ENCODE measurements around the gene DPEP2NB.
A peak's percentile ranks its signal among the peaks of the same experiment; 100 is the strongest.
"Not testable (repeated sequence)": the region's sequence is repeated elsewhere in the genome, so short reads cannot be mapped to it uniquely, and the experiment has no call there.

DPEP2NB gene

GRCh38 chr16:68021490-68021889 lies 5.8 kb upstream of the DPEP2NB start:
- Histone ChIP-seq H3K9me3 (ENCODE audit: severe bottlenecking) (no peaks in the 10 kb centered on the region), H3K4me1 (ENCODE audit: insufficient read depth, poor library complexity, severe bottlenecking) (peaks cover 8% of the 10 kb centered on the region), H3K27me3 (ENCODE audit: insufficient read depth, poor library complexity, severe bottlenecking) (no peaks in the 10 kb centered on the region), H3K36me3 (ENCODE audit: low read depth) (peaks cover 25% of the 10 kb centered on the region), H3K27ac (ENCODE audit: poor library complexity, severe bottlenecking) (no peak overlapping the region), H3K4me3 (ENCODE audit: severe bottlenecking) (no peak overlapping the region)
- no peak for TF ChIP-seq CTCF (IDR thresholded peaks at IDR 0.05; ENCODE audit: poor library complexity, severe bottlenecking)
- DNase-seq (ENCODE audit: low spot score) = no peak
- ATAC-seq (ENCODE audit: low read depth) = no peak

DNA sequence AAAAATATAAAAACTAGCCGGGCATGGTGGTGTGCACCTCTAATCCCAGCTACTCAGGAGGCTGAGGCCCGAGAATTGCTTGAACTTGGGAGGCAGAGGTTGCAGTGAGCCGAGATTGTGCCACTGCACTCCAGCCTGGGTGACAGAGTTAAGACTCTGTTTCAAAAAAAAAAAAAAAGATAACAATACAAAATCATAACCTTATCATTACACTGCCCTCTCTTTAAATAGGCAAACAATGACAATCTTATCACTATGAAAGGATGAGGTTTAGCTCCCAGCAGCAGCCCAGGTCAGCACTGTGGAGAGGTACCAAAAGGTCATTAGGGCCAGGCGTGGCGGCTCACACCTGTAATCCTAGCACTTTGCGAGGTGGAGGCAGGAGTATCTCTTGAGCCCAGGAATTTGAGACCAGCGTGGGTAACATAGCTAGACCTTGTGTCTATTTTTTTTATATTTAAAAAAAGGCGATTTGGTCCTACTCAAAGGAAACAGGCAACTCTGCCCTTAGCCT lies 3.5 kb upstream of the DPEP2NB start:
- ATAC-seq (ENCODE audit: low read depth) = no peak

DNA sequence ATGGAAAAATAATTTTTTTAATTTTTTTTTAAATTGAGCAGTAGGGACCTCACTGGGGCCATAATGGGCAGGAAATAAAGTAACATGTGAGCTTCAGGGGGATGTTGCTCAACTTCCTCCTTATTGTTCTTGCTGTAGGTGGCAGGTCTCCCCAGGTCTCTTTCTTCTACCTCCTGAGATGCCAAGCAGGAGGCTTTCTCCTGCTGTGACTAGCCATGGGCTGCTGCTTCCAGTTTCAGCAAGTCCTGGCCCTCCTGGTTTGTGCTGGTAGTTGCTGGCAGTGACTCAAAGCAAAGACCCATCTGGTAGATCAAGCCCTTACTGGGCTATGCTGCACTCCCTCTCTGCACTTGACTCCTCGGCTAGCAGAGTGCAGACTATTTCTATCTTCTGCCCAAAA lies 2.3 kb downstream of the DPEP2NB start:
- no peak overlapping the region for H3K27ac ChIP-seq (ENCODE audit: poor library complexity, severe bottlenecking)
- TF ChIP-seq CTCF (IDR thresholded peaks at IDR 0.05; ENCODE audit: poor library complexity, severe bottlenecking) = no peak

More for the DNA sequence above, 3.5 kb upstream of the DPEP2NB start:
- H3K27me3 ChIP-seq (ENCODE audit: insufficient read depth, poor library complexity, severe bottlenecking) = no peaks in the 10 kb centered on the region
- DNase-seq (ENCODE audit: low spot score) = no peak
- peaks cover 6% of the 10 kb centered on the region for H3K4me1 ChIP-seq (ENCODE audit: insufficient read depth, poor library complexity, severe bottlenecking)
- H3K4me3 ChIP-seq (ENCODE audit: severe bottlenecking) = no peak overlapping the region
- no peak for TF ChIP-seq CTCF (IDR thresholded peaks at IDR 0.05; ENCODE audit: poor library complexity, severe bottlenecking)
- no peak overlapping the region for H3K27ac ChIP-seq (ENCODE audit: poor library complexity, severe bottlenecking)
- H3K9me3 ChIP-seq (ENCODE audit: severe bottlenecking) = no peaks in the 10 kb centered on the region
- H3K36me3 ChIP-seq (ENCODE audit: low read depth) = peaks cover 12% of the 10 kb centered on the region

DNA sequence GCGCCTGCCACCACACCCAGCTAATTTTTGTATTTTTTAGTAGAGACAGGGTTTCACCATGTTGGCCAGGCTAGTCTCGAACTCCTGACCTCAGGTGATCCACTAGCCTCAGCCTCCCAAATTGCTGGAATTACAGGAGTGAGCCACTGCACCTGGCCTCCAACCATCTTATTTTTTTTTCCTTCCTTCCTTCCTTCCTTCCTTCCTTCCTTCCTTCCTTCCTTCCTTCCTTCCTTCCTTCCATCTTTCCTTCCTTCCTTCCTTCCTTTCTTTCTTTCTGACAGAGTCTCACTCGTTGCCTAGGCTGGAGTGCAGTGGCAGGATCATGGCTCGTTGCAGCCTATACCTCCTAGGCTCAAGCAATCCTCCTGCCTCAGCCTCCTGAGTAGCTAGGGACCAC lies 5.8 kb downstream of the DPEP2NB start:
- ATAC-seq (ENCODE audit: low read depth); DNase-seq (ENCODE audit: low spot score); H3K27me3 ChIP-seq (ENCODE audit: insufficient read depth, poor library complexity, severe bottlenecking); H3K9me3 ChIP-seq (ENCODE audit: severe bottlenecking); H3K27ac ChIP-seq (ENCODE audit: poor library complexity, severe bottlenecking); H3K4me3 ChIP-seq (ENCODE audit: severe bottlenecking); H3K36me3 ChIP-seq (ENCODE audit: low read depth): not testable (repeated sequence)
- H3K4me1 ChIP-seq (ENCODE audit: insufficient read depth, poor library complexity, severe bottlenecking) = peaks cover 11% of the 10 kb centered on the region

More for the DNA sequence above, 2.3 kb downstream of the DPEP2NB start:
- H3K27me3 ChIP-seq (ENCODE audit: insufficient read depth, poor library complexity, severe bottlenecking) = no peaks in the 10 kb centered on the region
- no peaks in the 10 kb centered on the region for H3K9me3 ChIP-seq (ENCODE audit: severe bottlenecking)
- no peak overlapping the region for H3K4me3 ChIP-seq (ENCODE audit: severe bottlenecking)
- no peaks in the 10 kb centered on the region for H3K36me3 ChIP-seq (ENCODE audit: low read depth)
- peaks cover 5% of the 10 kb centered on the region for H3K4me1 ChIP-seq (ENCODE audit: insufficient read depth, poor library complexity, severe bottlenecking)
- DNase-seq (ENCODE audit: low spot score) = no peak
- ATAC-seq (ENCODE audit: low read depth) = peak; percentile 42; the same call in 2 of the 3 replicates

DNA sequence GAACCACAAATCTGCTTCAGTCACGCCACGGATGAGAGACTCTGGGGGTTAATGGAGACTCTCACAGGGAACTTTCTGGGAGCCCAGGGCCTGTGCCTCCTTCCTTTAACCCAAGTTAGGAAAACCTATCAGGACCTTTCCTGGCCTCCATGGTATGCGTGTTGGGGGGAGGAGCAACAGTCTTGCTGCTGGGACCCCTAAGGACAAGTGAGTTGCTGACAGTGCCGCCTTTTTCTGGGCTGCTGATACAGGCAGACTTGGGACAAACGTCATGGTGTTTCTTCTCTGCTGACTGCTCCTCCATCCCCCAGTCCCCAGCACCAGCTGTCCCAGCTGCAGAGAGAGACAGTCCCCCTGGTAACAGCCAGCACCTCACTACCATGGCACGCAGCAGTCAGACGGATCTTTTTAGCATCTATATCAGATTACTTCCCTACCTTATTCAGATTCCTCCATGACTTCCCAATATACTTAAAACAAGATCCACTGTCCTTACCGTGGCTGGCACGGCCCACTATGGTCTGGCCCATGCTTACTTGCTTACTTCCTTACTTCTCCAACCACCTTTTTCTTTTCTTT lies 6.5 kb downstream of the DPEP2NB start:
- H3K36me3 ChIP-seq (ENCODE audit: low read depth) = no peaks in the 10 kb centered on the region
- no peak for DNase-seq (ENCODE audit: low spot score)
- H3K27me3 ChIP-seq (ENCODE audit: insufficient read depth, poor library complexity, severe bottlenecking) = no peaks in the 10 kb centered on the region
- no peak overlapping the region for H3K27ac ChIP-seq (ENCODE audit: poor library complexity, severe bottlenecking)
- no peak for ATAC-seq (ENCODE audit: low read depth)
- H3K9me3 ChIP-seq (ENCODE audit: severe bottlenecking) = no peaks in the 10 kb centered on the region
- H3K4me3 ChIP-seq (ENCODE audit: severe bottlenecking) = no peak overlapping the region
- peaks cover 11% of the 10 kb centered on the region for H3K4me1 ChIP-seq (ENCODE audit: insufficient read depth, poor library complexity, severe bottlenecking)
- no peak for TF ChIP-seq CTCF (IDR thresholded peaks at IDR 0.05; ENCODE audit: poor library complexity, severe bottlenecking)

Measured in RWPE2 (cell line).